HG03354 (cell line): ENCODE measurements around the gene CACNG3.
"Not testable (repeated sequence)": the region's sequence is repeated elsewhere in the genome, so short reads cannot be mapped to it uniquely, and the experiment has no call there.

Experiments used
- ATAC-seq: cut with Tn5 transposase; IDR thresholded peaks from one replicate; pipeline ENCODE4 v1.9.1; 2021; ENCODE audit warnings: mild to moderate bottlenecking; ENCODE audit not compliant: unreplicated experiment, poor library complexity, severe bottlenecking

CACNG3 gene

GRCh38 chr16:24322106-24322505 is 66.0 kb downstream of the CACNG3 start:
- ATAC-seq: no peak

DNA sequence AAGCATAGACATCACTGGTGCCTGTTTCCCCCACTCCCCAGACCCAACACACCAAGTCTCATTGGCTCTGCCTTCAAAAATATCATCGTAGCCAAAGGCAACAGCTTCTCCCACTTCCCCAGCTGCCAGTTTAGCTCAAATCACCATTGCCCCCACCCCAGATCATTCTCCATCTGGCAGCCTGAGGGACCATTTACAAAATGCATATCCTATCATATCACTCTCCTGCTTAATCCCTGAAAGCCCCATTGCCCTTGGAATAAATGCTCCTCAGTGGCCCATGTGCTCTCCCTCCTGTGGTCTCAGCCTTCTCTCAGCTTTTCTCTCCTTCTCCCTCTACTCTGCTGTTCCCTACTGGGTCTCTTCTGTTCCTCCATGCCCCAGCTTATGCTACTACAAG is 68.3 kb downstream of the CACNG3 start:
- no peak for ATAC-seq

- no peak for ATAC-seq
Observed at GRCh38 chr16:24328835-24329452, 72.8 kb downstream of the CACNG3 start.

GRCh38 chr16:24332178-24332577 is 76.0 kb downstream of the CACNG3 start:
- no peak for ATAC-seq

GRCh38 chr16:24332582-24333090 is 76.5 kb downstream of the CACNG3 start:
- no peak for ATAC-seq

DNA sequence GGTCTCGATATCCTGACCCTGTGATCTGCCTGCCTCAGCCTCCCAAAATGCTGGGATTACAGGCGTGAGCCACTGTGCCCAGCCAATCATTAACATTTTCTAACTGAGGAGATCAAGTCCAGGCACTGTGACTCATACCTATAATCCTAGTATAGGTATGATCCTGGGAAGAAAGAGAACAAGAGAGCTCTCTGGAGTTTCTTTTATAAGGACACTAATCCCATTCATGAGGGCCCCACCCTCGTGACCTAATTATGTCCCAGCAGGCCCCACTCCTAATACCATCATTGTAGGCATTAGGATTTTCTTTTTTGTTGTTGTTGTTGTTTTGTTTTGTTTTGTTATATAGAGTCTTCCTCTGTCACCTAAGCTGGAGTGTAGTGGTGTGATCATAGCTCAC is 80.4 kb downstream of the CACNG3 start:
- ATAC-seq: no peak

DNA sequence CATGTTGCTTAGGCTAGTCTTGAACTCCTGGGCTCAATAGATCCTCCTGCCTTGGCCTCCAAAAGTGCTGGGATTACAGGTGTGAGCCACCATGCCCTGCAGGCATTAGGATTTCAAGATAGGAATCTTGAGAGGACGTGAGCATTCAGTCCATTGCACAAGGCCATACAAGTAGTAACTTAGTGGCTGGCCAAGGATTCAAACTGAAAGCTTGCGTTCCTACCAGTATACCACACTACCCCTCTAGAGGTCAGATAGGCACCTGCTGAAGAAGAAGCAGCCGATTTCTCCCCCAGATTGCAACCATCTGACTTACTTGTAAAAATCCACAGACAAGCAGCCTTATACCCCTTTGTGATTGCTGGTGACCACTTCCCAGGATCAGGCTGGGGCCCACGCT is 80.9 kb downstream of the CACNG3 start:
- ATAC-seq: no peak

- ATAC-seq: not testable (repeated sequence)
Observed at GRCh38 chr16:24343829-24344228, 87.7 kb downstream of the CACNG3 start.

GRCh38 chr16:24344784-24345183 is 88.6 kb downstream of the CACNG3 start:
- no peak for ATAC-seq

GRCh38 chr16:24345704-24346103 is 89.6 kb downstream of the CACNG3 start:
- ATAC-seq: no peak

GRCh38 chr16:24346734-24347133 is 90.6 kb downstream of the CACNG3 start:
- ATAC-seq: no peak

- no peak for ATAC-seq
Observed at GRCh38 chr16:24347556-24347955, 91.4 kb downstream of the CACNG3 start.

GRCh38 chr16:24348545-24349290 is 92.6 kb downstream of the CACNG3 start:
- no peak for ATAC-seq

DNA sequence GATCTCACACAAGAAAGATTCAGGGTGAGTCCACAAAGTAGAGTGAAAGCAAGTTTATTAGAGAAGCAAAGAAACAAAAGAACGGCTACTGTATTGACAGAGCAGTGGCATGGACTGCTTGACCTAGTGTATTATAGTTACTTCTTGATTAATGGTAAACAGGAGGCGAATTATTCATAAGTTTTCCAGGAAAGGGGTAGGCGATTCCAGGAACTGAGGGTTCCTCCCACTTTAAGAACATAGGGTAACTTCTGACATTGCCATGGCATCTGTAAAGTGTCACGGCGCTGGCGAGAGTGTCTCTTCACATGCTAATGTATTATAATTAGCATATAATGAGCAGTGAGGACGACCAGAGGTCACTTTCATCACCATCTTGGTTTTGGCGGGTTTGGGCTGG is 93.2 kb downstream of the CACNG3 start:
- no peak for ATAC-seq

DNA sequence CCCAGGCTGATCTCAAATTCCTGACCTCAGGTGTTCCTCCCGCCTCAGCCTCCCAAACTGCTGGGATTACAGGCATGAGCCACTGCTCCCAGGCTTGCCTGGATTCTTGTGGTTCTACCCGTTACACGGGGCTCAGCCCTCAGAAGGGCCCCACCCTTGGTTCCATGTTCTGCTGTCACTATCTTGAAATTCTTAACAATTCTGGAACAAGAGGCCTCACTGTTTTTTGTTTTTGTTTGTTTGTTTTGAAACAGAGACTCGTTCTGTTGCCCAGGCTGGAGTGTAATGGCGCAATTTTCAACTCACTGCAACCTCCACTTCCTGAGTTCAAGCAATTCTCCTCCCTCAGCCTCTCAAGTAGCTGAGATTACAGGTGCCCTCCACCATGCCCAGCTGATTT is 96.6 kb downstream of the CACNG3 start:
- ATAC-seq: no peak

- no peak for ATAC-seq
Observed at GRCh38 chr16:24353622-24354021, 97.5 kb downstream of the CACNG3 start.

DNA sequence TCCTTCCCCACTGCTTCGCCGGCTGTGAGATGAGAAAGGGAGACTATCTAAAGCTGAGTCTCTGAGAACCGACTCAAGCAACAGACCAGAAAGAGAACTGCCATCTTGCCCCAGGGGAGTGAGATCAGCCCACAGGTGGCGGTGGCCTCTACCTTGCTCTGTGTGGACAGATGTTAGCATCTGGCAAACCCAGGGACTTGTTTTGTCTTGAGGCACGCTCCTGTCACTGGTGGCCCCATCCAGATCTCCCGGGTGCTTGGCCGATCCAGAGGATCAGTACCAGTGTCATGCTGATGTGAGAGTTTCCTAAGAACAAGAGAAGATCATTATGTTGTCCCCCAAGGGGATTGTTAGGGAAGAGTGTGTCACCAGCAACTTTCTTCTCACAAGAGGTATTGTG is 101.4 kb downstream of the CACNG3 start:
- no peak for ATAC-seq

DNA sequence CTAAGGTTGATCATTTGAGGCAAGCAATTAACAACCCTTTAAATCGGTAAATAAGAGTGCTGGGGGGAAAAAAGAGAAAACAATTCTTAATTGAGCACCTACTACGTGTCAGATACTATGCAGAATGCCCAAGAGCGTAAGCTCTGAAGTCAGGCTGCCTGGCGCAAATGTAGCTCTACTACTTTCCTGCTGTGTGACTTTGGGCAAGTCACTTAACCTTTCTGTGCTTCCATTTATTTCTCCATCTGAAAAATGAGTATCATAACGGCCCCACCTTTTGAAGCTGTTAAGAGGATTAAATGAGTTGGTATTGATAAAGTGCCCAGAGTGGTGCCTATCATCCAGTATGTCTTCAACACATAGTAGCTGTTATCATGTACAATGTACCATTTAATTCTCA is 102.0 kb downstream of the CACNG3 start:
- ATAC-seq: no peak

GRCh38 chr16:24359490-24359889 is 103.4 kb downstream of the CACNG3 start:
- no peak for ATAC-seq

- ATAC-seq: no peak
Observed at GRCh38 chr16:24360936-24361335, 104.8 kb downstream of the CACNG3 start.

DNA sequence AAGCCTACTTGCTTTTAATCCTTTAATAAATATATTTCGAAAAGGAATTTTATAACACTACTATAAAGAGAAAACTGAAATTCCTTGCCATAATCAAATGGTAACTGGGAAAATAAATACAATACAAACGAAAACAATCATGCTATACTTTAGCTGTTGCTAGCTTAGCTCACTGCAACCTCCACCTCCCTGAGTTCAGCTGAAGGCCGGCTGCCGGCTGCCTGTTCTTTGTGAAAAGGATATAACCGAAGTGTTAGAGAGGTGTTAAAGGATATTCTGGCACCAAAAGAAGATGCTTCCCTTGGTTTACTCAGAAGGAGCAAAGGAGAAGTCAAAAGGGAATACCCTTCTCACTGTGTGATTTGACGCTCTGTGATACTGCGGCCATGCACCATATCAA is 108.5 kb downstream of the CACNG3 start:
- no peak for ATAC-seq
